Epidermal melanocyte (primary cell): ENCODE measurements around the gene ANO3.
"Not testable (repeated sequence)": the region's sequence is repeated elsewhere in the genome, so short reads cannot be mapped to it uniquely, and the experiment has no call there.

Experiments
- DNase-seq: peaks from one replicate; pipeline ENCODE4 v3.0.0; 2011; ENCODE audit warnings: low spot score; ENCODE audit not compliant: insufficient read length

Gene ANO3

GRCh38 chr11:26572770-26573402, 241.0 kb downstream of the ANO3 start:
- no peak for DNase-seq

- DNase-seq: no peak
Observed at GRCh38 chr11:26573896-26574295, 242.0 kb downstream of the ANO3 start.

- no peak for DNase-seq
Observed at GRCh38 chr11:26575946-26576345, 244.0 kb downstream of the ANO3 start.

GRCh38 chr11:26578998-26579661, 247.2 kb downstream of the ANO3 start:
- DNase-seq: no peak

- no peak for DNase-seq
Observed at GRCh38 chr11:26579683-26580082, 247.8 kb downstream of the ANO3 start.

- DNase-seq: no peak
Observed at GRCh38 chr11:26580929-26581328, 249.0 kb downstream of the ANO3 start.

- DNase-seq: no peak
Observed at GRCh38 chr11:26583550-26583949, 251.6 kb downstream of the ANO3 start.

GRCh38 chr11:26584818-26585217, 252.9 kb downstream of the ANO3 start:
- no peak for DNase-seq

GRCh38 chr11:26587073-26587472, 255.1 kb downstream of the ANO3 start:
- DNase-seq: no peak

GRCh38 chr11:26593691-26594090, 261.8 kb downstream of the ANO3 start:
- no peak for DNase-seq

GRCh38 chr11:26595207-26595865, 263.4 kb downstream of the ANO3 start:
- not testable (repeated sequence) for DNase-seq

- DNase-seq: not testable (repeated sequence)
Observed at GRCh38 chr11:26597049-26597689, 265.2 kb downstream of the ANO3 start.

GRCh38 chr11:26597899-26598298, 266.0 kb downstream of the ANO3 start:
- DNase-seq: no peak

- no peak for DNase-seq
Observed at GRCh38 chr11:26599425-26599824, 267.5 kb downstream of the ANO3 start.

GRCh38 chr11:26599876-26600434, 268.0 kb downstream of the ANO3 start:
- DNase-seq: no peak

GRCh38 chr11:26607725-26608506, 276.0 kb downstream of the ANO3 start:
- no peak for DNase-seq

- no peak for DNase-seq
Observed at GRCh38 chr11:26608507-26609146, 276.7 kb downstream of the ANO3 start.

GRCh38 chr11:26613759-26614158, 281.8 kb downstream of the ANO3 start:
- no peak for DNase-seq

GRCh38 chr11:26618441-26618840, 286.5 kb downstream of the ANO3 start:
- DNase-seq: no peak

GRCh38 chr11:26620282-26621045, 288.5 kb downstream of the ANO3 start:
- DNase-seq: no peak
